Choroid plexus epithelial cell (primary cell): ENCODE results near the gene TMEM178A.

ENCODE experiments used
- DNase-seq: peaks from one replicate; pipeline ENCODE4 v3.0.0-alpha.2; 2010; ENCODE audit warnings: low read depth
- H3K4me3 ChIP-seq: 2 replicates; pipeline ENCODE4 v1.5.1; 2011; ENCODE audit warnings: low read depth, mild to moderate bottlenecking, control low read depth, low read length, moderate library complexity
- TF ChIP-seq, protein P1 (sequence below): conservative IDR thresholded peaks from 2 replicates; pipeline ENCODE4 v1.5.1; 2011; ENCODE audit warnings: low read depth, mild to moderate bottlenecking, control low read depth, inconsistent platforms, low read length, moderate library complexity

The TMEM178A gene

DNA sequence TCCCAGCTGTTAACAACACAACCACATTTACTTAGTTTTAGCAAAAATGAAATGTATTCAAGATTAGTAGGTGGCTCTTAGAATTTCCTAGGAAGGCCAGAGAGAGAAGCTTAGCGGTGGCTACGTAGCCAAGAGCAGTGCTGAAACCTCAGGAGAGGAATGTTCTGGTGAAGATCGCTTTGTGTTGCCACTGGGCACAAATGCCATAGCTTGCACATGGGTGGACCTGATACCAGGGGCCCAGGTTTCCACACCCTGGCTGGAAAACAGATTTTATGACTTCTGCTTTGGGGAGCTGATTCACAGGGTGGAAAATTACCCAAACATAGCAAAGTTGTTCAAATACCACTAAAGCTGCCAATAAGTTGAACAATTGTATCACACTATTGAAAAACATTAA lies 69.9 kb downstream of the TMEM178A start:
- H3K4me3 ChIP-seq = no peak overlapping the region
- TF ChIP-seq, protein P1, sequence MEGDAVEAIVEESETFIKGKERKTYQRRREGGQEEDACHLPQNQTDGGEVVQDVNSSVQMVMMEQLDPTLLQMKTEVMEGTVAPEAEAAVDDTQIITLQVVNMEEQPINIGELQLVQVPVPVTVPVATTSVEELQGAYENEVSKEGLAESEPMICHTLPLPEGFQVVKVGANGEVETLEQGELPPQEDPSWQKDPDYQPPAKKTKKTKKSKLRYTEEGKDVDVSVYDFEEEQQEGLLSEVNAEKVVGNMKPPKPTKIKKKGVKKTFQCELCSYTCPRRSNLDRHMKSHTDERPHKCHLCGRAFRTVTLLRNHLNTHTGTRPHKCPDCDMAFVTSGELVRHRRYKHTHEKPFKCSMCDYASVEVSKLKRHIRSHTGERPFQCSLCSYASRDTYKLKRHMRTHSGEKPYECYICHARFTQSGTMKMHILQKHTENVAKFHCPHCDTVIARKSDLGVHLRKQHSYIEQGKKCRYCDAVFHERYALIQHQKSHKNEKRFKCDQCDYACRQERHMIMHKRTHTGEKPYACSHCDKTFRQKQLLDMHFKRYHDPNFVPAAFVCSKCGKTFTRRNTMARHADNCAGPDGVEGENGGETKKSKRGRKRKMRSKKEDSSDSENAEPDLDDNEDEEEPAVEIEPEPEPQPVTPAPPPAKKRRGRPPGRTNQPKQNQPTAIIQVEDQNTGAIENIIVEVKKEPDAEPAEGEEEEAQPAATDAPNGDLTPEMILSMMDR = no peak
- no peak for DNase-seq

DNA sequence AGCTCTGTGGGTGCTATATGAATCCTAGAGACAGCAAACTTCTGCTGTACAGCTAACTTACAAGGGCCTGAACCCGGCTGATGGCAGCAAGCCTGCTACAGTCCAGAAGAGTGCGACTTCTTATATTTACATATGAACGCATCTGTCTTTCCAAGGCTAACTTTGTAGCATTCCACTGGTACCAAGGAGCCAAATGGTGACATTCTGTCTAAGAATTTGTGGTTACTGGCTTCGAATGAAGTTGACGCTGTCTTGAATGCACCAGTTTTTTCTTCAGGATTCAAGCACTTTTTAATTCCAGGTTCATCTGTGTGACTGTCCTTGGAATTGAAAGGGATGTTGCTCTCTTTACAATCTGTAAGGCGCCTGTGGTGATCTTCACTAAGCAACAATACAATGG lies 70.9 kb downstream of the TMEM178A start:
- DNase-seq = peak; percentile 77
- TF ChIP-seq, protein P1 = no peak
- H3K4me3 ChIP-seq = no peak overlapping the region

DNA sequence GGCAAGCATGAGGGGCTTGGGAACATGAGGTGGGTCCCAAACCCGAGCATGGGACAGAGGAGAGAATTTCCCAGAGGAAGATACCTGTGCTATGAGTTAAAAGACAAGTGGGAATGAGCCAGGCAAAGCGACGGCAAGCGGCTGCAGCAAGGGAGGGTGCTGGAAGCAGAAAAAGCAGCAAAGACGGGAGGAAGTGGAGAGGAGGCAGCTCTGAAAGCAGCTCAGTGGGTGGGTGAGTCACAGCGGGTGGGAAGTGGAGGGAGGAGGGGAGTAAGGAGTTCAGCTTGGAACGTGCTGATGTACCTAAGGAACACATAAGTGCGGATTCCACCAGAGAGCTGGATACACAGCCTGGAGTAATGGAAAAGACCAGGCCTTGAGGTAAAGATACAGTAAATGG lies 71.9 kb downstream of the TMEM178A start:
- no peak overlapping the region for H3K4me3 ChIP-seq

DNA sequence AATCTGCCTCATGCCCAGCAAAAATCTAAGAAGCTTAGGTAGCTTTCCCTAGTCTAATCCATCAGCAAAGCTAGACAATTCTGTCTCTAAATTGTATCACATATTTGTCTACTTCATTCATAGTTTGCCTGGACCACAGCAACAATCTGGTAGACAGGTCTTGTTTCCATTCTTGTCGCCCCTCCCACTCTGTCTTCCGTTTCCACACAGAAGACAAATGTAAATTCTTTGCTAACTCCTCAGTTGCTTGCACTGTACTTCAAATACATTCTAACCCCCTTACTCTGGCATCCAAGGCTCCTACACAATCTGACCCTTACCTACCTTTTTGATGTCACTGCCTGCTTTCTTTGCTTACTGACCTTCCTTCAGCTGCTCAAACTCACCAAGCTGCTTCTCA lies 73.2 kb downstream of the TMEM178A start:
- peak; percentile 31 for DNase-seq
- TF ChIP-seq, protein P1 = no peak
- no peak overlapping the region for H3K4me3 ChIP-seq

More for the DNA sequence above, 71.9 kb downstream of the TMEM178A start:
- TF ChIP-seq, protein P1 = no peak
- peak; percentile 90 for DNase-seq

DNA sequence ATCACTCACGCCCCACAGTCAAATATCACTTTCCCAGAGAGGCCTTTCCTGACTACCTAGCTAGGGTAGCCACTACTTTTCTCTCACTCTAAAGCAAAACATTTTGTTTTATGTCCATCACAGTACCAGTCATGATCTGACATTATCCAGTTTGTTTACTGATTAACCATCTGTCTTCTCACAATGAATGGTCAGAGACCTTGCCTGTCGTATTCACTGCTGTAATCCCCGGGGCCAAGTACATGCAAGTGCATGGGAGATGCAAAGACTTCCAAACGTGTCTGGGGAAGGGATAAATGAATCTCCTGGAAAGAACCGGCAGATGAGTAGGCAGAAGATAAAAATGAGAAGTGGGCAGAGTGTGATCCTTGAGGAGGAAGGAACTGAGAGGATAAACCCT lies 73.7 kb downstream of the TMEM178A start:
- no peak for DNase-seq
- no peak overlapping the region for H3K4me3 ChIP-seq
- TF ChIP-seq, protein P1 = no peak

DNA sequence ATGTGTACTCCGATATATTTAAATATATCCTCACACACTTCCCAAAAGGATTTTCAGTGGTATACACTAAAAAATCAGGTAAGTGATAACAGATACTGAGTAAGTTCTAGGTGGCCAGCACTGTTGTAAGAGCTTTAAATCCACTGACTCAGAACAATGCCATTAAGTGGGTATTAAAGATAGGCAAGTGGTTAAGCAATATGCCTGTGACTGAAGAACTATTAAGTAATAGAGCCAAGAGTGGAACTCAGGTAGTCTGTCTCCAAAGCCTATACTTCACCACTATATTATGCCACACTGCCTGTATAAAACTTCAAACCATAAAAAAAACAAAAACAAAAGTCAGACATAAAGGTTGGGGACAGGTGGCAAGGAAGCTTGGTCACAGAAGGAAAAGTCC lies 76.2 kb downstream of the TMEM178A start:
- DNase-seq = peak; percentile 23

DNA sequence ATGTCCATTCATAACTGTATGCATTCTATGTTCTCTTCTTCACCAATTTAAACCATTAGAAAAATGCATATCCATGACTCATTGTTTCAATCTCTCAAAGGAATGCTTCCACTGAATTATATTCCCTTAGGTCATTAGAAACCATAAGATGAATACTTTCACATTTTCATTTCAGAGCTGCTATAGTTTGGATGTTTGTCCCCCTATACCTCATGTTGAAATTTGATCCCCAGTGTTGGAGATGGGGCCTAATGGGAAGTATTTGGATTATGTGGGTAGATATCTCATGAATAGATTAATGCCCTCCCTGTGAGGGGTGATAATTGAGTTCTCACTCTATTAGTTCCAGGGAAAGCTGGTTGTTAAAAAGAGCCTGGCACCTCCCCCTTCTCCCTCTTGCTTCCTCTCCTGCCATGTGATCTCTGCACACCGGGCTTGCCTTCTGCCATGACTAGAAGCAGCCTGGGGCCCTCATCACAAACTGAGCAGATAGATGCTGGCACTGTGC lies 77.6 kb downstream of the TMEM178A start:
- no peak overlapping the region for H3K4me3 ChIP-seq
- peak; percentile 66 for DNase-seq
- TF ChIP-seq, protein P1 = no peak

More for the DNA sequence above, 76.2 kb downstream of the TMEM178A start:
- no peak overlapping the region for H3K4me3 ChIP-seq
- TF ChIP-seq, protein P1 = no peak
